DND-41 (cell line): ENCODE measurements around the gene SLC38A10.

ENCODE experiments used
- ATAC-seq: fragments of 200-7000 bp; cut with Tn5 transposase; 3 replicates; pipeline ENCODE4 v1.9.1; 2021; ENCODE audit warnings: low read depth; ENCODE audit not compliant: insufficient read depth
- DNase-seq: peaks from one replicate; pipeline ENCODE4 v3.0.0-alpha.2; 2020
- H2AFZ ChIP-seq: 2 replicates; pipeline ENCODE4 v1.6.0; 2012; ENCODE audit warnings: low read depth, low read length
- H3K27ac ChIP-seq: 2 replicates; pipeline ENCODE4 v1.5.1; 2012; ENCODE audit warnings: low read length, inconsistent platforms
- H3K27me3 ChIP-seq: fragments of 200-600 bp; sonication (generic); 2 replicates; pipeline ENCODE4 v1.6.0; 2012; ENCODE audit warnings: low read length, mild to moderate bottlenecking, inconsistent platforms; ENCODE audit not compliant: insufficient read depth, poor library complexity
- H3K36me3 ChIP-seq: 2 replicates; pipeline ENCODE4 v1.5.1; 2012; ENCODE audit warnings: low read length, inconsistent platforms; ENCODE audit not compliant: insufficient read depth
- H3K4me1 ChIP-seq: 2 replicates; pipeline ENCODE4 v1.5.1; 2012; ENCODE audit warnings: mild to moderate bottlenecking, low read length; ENCODE audit not compliant: insufficient read depth
- H3K4me2 ChIP-seq: 2 replicates; pipeline ENCODE4 v1.6.0; 2012; ENCODE audit warnings: mild to moderate bottlenecking, moderate library complexity, low read length, inconsistent platforms; ENCODE audit not compliant: insufficient read depth
- H3K4me3 ChIP-seq, 2 experiments: fragments of 200-600 bp in 1 of 2; shearing (Covaris generic) in 1 of 2; 2 replicates each; pipeline ENCODE4 v1.5.1; 2012 to 2016; ENCODE audit warnings: inconsistent platforms in 2 of 2, low read length in 2 of 2, mild to moderate bottlenecking in 2 of 2, low read depth in 1 of 2, moderate library complexity in 1 of 2
- H3K79me2 ChIP-seq: 2 replicates; pipeline ENCODE4 v1.6.0; 2012; ENCODE audit warnings: low read length, inconsistent platforms; ENCODE audit not compliant: insufficient read depth
- H3K9ac ChIP-seq: 2 replicates; pipeline ENCODE4 v1.6.0; 2012; ENCODE audit warnings: low read depth, mild to moderate bottlenecking, inconsistent platforms, low read length, moderate library complexity
- H3K9me3 ChIP-seq: 2 replicates; pipeline ENCODE4 v1.5.1; 2012; ENCODE audit warnings: low read length, moderate library complexity, mild to moderate bottlenecking, inconsistent platforms; ENCODE audit not compliant: insufficient read depth, severe bottlenecking
- H4K20me1 ChIP-seq: 2 replicates; pipeline ENCODE4 v1.6.0; 2012; ENCODE audit warnings: low read length; ENCODE audit not compliant: insufficient read depth
- EZH2 ChIP-seq: IDR thresholded peaks from 3 replicates; pipeline ENCODE4 v1.6.1; 2012; ENCODE audit warnings: borderline replicate concordance, low read depth, mild to moderate bottlenecking, moderate library complexity, low read length, inconsistent platforms; ENCODE audit not compliant: severe bottlenecking
- TF ChIP-seq, protein P1 (sequence below): IDR thresholded peaks from 2 replicates; pipeline ENCODE4 v1.5.1; 2012; ENCODE audit warnings: borderline replicate concordance, low read length, moderate library complexity, mild to moderate bottlenecking; ENCODE audit not compliant: poor library complexity, severe bottlenecking; ENCODE audit errors: extremely low read depth

Gene SLC38A10

DNA sequence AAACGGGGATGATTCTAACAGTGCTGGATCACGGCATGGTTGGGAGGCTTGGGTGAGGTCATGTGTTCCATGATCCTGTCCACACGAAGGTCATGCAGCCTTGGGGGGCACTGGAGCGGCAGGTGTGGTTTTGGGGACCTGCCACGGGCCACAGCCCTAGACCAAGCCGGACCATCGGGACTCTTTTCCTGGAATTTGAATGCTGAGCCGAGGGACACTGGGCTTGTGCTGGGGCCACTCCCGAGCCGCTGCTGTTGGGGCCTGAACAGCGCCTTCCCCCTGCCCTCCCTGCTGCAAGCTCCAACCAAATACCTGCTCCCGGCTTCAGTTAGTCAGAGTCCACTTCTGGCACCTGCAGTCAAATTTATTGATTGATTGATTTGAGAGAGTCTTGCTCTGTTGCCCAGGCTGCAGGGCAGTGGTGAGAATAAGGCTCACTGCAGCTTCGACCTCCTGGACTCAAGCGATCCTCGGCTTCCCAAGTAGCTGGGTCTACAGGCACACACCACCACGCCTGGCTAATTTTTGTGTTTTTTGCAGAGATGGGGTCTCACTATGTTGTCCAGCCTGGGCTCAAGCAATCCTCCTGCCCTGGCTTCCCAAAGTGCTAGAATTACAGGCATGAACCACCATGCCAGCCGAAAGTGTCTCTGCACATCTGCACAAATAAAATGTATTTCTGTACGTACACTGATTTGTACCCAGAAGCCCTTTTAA lies 37.2 kb upstream of the SLC38A10 start:
- Histone ChIP-seq H4K20me1 (peaks cover 22% of the 10 kb centered on the region), H3K4me1 (no peaks in the 10 kb centered on the region)
- DNase-seq: no peak

GRCh38 chr17:81331527-81332043 lies 36.5 kb upstream of the SLC38A10 start:
- H3K4me1 ChIP-seq: no peaks in the 10 kb centered on the region
- H4K20me1 ChIP-seq: peaks cover 19% of the 10 kb centered on the region; the same call in 1 of the 2 replicates
- H3K79me2 ChIP-seq: no peaks in the 10 kb centered on the region
- no peak overlapping the region for H3K27ac ChIP-seq
- H3K9ac ChIP-seq: no peak overlapping the region
- H3K36me3 ChIP-seq: no peaks in the 10 kb centered on the region
- no peak overlapping the region for H2AFZ ChIP-seq
- no peaks in the 10 kb centered on the region for H3K9me3 ChIP-seq
- no peak overlapping the region for H3K4me3 ChIP-seq
- H3K27me3 ChIP-seq: peaks cover 4% of the 10 kb centered on the region
- ATAC-seq (no peak), DNase-seq (no peak)
- no peak for TF ChIP-seq EZH2
- TF ChIP-seq, protein P1, sequence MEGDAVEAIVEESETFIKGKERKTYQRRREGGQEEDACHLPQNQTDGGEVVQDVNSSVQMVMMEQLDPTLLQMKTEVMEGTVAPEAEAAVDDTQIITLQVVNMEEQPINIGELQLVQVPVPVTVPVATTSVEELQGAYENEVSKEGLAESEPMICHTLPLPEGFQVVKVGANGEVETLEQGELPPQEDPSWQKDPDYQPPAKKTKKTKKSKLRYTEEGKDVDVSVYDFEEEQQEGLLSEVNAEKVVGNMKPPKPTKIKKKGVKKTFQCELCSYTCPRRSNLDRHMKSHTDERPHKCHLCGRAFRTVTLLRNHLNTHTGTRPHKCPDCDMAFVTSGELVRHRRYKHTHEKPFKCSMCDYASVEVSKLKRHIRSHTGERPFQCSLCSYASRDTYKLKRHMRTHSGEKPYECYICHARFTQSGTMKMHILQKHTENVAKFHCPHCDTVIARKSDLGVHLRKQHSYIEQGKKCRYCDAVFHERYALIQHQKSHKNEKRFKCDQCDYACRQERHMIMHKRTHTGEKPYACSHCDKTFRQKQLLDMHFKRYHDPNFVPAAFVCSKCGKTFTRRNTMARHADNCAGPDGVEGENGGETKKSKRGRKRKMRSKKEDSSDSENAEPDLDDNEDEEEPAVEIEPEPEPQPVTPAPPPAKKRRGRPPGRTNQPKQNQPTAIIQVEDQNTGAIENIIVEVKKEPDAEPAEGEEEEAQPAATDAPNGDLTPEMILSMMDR: no peak
- no peak overlapping the region for H3K4me2 ChIP-seq

More for the DNA sequence above, 37.2 kb upstream of the SLC38A10 start:
- Histone ChIP-seq H3K9me3 (no peaks in the 10 kb centered on the region), H3K4me2 (no peak overlapping the region), H3K27me3 (peaks cover 4% of the 10 kb centered on the region), H3K27ac (no peak overlapping the region), H2AFZ (no peak overlapping the region), H3K79me2 (no peaks in the 10 kb centered on the region), H3K4me3 (no peak overlapping the region), H3K36me3 (no peaks in the 10 kb centered on the region), H3K9ac (no peak overlapping the region)
- no peak for ATAC-seq
- TF ChIP-seq EZH2: no peak
- TF ChIP-seq, protein P1: no peak

DNA sequence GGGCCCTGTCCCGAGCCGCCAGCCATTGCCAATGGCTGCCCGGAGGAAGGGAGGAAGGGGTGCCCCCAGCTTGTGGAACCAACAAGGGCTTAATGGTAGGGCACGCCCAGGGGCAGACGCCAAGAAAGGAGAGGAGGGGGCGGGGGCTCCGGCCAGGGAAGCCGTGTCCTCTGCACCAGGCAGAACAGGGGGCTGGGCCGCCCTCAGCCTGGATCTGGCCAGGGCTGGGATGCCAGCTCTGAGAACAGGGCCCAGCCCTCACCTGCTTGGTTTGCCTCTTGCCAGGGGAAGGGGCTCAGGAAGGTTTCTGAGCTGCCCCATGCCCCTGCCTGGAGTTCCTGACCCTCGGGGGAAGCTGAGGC lies 35.8 kb upstream of the SLC38A10 start:
- H3K9me3 ChIP-seq: no peaks in the 10 kb centered on the region
- no peak overlapping the region for H3K9ac ChIP-seq
- H3K36me3 ChIP-seq: no peaks in the 10 kb centered on the region
- no peak overlapping the region for H3K4me3 ChIP-seq
- DNase-seq (no peak), ATAC-seq (no peak)
- peaks cover 4% of the 10 kb centered on the region for H3K27me3 ChIP-seq
- H3K27ac ChIP-seq: no peak overlapping the region
- H3K4me1 ChIP-seq: no peaks in the 10 kb centered on the region
- peaks cover 19% of the 10 kb centered on the region; the same call in 1 of the 2 replicates for H4K20me1 ChIP-seq
- no peak overlapping the region for H2AFZ ChIP-seq
- TF ChIP-seq EZH2: no peak
- TF ChIP-seq, protein P1: no peak
- no peaks in the 10 kb centered on the region for H3K79me2 ChIP-seq
- no peak overlapping the region for H3K4me2 ChIP-seq
